Suprapubic skin (tissue), 4 donors: ENCODE measurements around the gene DXO. TPM values are rescaled to one million over a fixed set of nuclear protein-coding genes. Genes with fewer than 3 reads are reported as not detected.

Source experiments
- DNase-seq, 2 donors: peaks; one replicate each; pipeline ENCODE4 v3.0.0-alpha.2; 2019; ENCODE audit warnings: low spot score in 2 of 2
- H3K27ac ChIP-seq: fragments of 200-600 bp; sonication (generic); one replicate; pipeline ENCODE4 v1.5.1; 2019
- H3K27me3 ChIP-seq: fragments of 200-600 bp; sonication (generic); one replicate; pipeline ENCODE4 v1.5.1; 2019
- H3K36me3 ChIP-seq: fragments of 200-600 bp; sonication (generic); one replicate; pipeline ENCODE4 v1.5.1; 2019
- H3K4me1 ChIP-seq: fragments of 200-600 bp; sonication (generic); one replicate; pipeline ENCODE4 v1.5.1; 2019
- H3K4me3 ChIP-seq: fragments of 200-600 bp; sonication (generic); one replicate; pipeline ENCODE4 v1.5.1; 2019; ENCODE audit warnings: mild to moderate bottlenecking
- H3K9me3 ChIP-seq: fragments of 200-600 bp; sonication (generic); one replicate; pipeline ENCODE4 v1.5.1; 2019
- CTCF ChIP-seq, 2 donors: fragments of 200-600 bp in 1 of 2; fragments of 450-650 bp in 1 of 2; sonication (generic) in 1 of 2; IDR thresholded peaks; one replicate each; pipeline ENCODE4 v1.5.1; 2016 to 2019; ENCODE audit warnings: antibody characterized with exemption in 2 of 2, mild to moderate bottlenecking in 1 of 2, moderate library complexity in 1 of 2
- EP300 ChIP-seq: sonication (generic); formaldehyde crosslinking; IDR thresholded peaks from one replicate; pipeline ENCODE4 v1.6.1; 2017; ENCODE audit warnings: antibody characterized with exemption
- POLR2A ChIP-seq, 2 donors: fragments of 450-650 bp; IDR thresholded peaks; one replicate each; pipeline ENCODE4 v1.6.1; 2017; ENCODE audit warnings: antibody characterized with exemption in 2 of 2, mild to moderate bottlenecking in 2 of 2, moderate library complexity in 2 of 2
- POLR2AphosphoS5 ChIP-seq, 3 donors: sonication (generic); formaldehyde crosslinking; IDR thresholded peaks; one replicate each; pipeline ENCODE4 v1.6.1; 2017; ENCODE audit warnings: antibody characterized with exemption in 3 of 3
- WGBS: methylation state at CpG from one replicate; pipeline ENCODE4 v1.1.5; 2018; 5-methylcytosine and 5-hydroxymethylcytosine counted together
- total RNA-seq, 4 donors: library from RNA; depleted of rRNA; stranded (reverse); fragments of >200 nt; gene quantifications; one replicate each; pipeline ENCODE4 v1.1.0, GENCODE V29; 2016

DXO gene
- total RNA-seq, 4 donors from 2014 or later, result 13.1 to 25.3 (median 16.4) TPM

GRCh38 chr6:31969712-31970603 lies 2.0 kb downstream of the DXO start:
- no peak overlapping the region for H3K27ac ChIP-seq
- no peaks in the 10 kb centered on the region for H3K27me3 ChIP-seq
- TF ChIP-seq POLR2A (IDR thresholded peaks at IDR 0.05) (no peak), POLR2AphosphoS5 (IDR thresholded peaks at IDR 0.05) (no peak), EP300 (no peak), CTCF (IDR thresholded peaks at IDR 0.05) (no peak)
- H3K9me3 ChIP-seq, result no peaks in the 10 kb centered on the region
- H3K4me3 ChIP-seq, result no peak overlapping the region
- H3K4me1 ChIP-seq, result peaks cover 32% of the 10 kb centered on the region
- H3K36me3 ChIP-seq, result peaks cover 59% of the 10 kb centered on the region
- DNase-seq, result no peak
- 75% methylated on average over 16 of the region's 17 CpGs for WGBS

- H3K36me3 ChIP-seq, result peaks cover 68% of the 10 kb centered on the region
- WGBS, result 87% methylated on average over 9 of the region's 23 CpGs
These were observed 2.9 kb downstream of the DXO start for GRCh38 chr6:31968791-31969711.

GRCh38 chr6:31968326-31968725 lies 3.6 kb downstream of the DXO start:
- WGBS, result 73% methylated on average over 3 of the region's 11 CpGs
- H3K27ac ChIP-seq, result no peak overlapping the region
- TF ChIP-seq POLR2A (IDR thresholded peaks at IDR 0.05) (no peak), POLR2AphosphoS5 (IDR thresholded peaks at IDR 0.05) (no peak), EP300 (no peak), CTCF (IDR thresholded peaks at IDR 0.05) (no peak)

More at GRCh38 chr6:31968791-31969711, 2.9 kb downstream of the DXO start:
- TF ChIP-seq POLR2A (IDR thresholded peaks at IDR 0.05), result no peak
- TF ChIP-seq CTCF (IDR thresholded peaks at IDR 0.05), result no peak
- no peak for TF ChIP-seq EP300
- TF ChIP-seq POLR2AphosphoS5 (IDR thresholded peaks at IDR 0.05), result no peak
- no peak for DNase-seq
- no peak overlapping the region for H3K4me3 ChIP-seq
- peaks cover 32% of the 10 kb centered on the region for H3K4me1 ChIP-seq
- H3K9me3 ChIP-seq, result no peaks in the 10 kb centered on the region
- no peak overlapping the region for H3K27ac ChIP-seq
- H3K27me3 ChIP-seq, result no peaks in the 10 kb centered on the region

GRCh38 chr6:31967926-31968320 lies 4.0 kb downstream of the DXO start:
- peaks cover 22% of the 10 kb centered on the region for H3K4me1 ChIP-seq
- H3K27me3 ChIP-seq, result no peaks in the 10 kb centered on the region
- TF ChIP-seq POLR2AphosphoS5 (IDR thresholded peaks at IDR 0.05), result no peak
- TF ChIP-seq EP300, result no peak
- no peak for TF ChIP-seq POLR2A (IDR thresholded peaks at IDR 0.05)
- TF ChIP-seq CTCF (IDR thresholded peaks at IDR 0.05), result no peak
- peaks cover 79% of the 10 kb centered on the region for H3K36me3 ChIP-seq
- no peak for DNase-seq
- no peaks in the 10 kb centered on the region for H3K9me3 ChIP-seq
- H3K4me3 ChIP-seq, result no peak overlapping the region
- H3K27ac ChIP-seq, result no peak overlapping the region
- 74% methylated on average over 3 of the region's 3 CpGs for WGBS

More at GRCh38 chr6:31968326-31968725, 3.6 kb downstream of the DXO start:
- no peak for DNase-seq
- no peaks in the 10 kb centered on the region for H3K9me3 ChIP-seq
- H3K4me1 ChIP-seq, result peaks cover 26% of the 10 kb centered on the region
- no peaks in the 10 kb centered on the region for H3K27me3 ChIP-seq
- H3K36me3 ChIP-seq, result peaks cover 75% of the 10 kb centered on the region
- H3K4me3 ChIP-seq, result no peak overlapping the region
